ENCODE measurements around the gene GALNTL6. TPM values are rescaled to one million over a fixed set of nuclear protein-coding genes. Genes with fewer than 3 reads are reported as not detected.

GALNTL6 gene
- polyA plus RNA-seq, 1 donor (not counting 4 experiments of a cell fraction or from before 2014, with no cell fraction given), result not detected

DNA sequence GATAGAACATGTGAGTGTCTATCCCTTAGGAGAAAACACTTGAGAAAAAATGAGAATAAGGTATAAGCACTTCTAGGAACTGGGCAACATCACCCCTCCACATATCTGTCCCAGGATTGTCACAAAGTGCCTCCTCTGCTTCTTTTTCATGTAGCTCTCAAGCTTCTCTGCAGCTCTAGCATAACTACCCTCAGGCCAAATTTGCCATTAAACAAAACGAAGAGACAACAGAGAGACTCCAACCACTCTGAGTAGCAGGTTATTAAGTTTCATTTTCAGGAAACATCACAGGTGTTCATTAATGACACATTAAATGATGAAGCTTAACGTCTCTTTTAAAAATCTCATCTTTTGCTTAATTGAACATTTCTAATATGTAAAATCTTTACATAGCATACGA is 580.0 kb downstream of the GALNTL6 start:
- H3K4me2 ChIP-seq (ENCODE audit: control insufficient read depth, extremely low read depth, insufficient read depth, low read depth, low read length), result no peak overlapping the region
- FAIRE-seq (no peak), DNase-seq (ENCODE audit: low read depth, low spot score) (no peak)
- no peaks in the 10 kb centered on the region for H4K20me1 ChIP-seq (ENCODE audit: control insufficient read depth, extremely low read depth, insufficient read depth, low read length)
- H3K27ac ChIP-seq (ENCODE audit: control insufficient read depth, insufficient read depth, low read length), result no peak overlapping the region
- TF ChIP-seq, protein P1, sequence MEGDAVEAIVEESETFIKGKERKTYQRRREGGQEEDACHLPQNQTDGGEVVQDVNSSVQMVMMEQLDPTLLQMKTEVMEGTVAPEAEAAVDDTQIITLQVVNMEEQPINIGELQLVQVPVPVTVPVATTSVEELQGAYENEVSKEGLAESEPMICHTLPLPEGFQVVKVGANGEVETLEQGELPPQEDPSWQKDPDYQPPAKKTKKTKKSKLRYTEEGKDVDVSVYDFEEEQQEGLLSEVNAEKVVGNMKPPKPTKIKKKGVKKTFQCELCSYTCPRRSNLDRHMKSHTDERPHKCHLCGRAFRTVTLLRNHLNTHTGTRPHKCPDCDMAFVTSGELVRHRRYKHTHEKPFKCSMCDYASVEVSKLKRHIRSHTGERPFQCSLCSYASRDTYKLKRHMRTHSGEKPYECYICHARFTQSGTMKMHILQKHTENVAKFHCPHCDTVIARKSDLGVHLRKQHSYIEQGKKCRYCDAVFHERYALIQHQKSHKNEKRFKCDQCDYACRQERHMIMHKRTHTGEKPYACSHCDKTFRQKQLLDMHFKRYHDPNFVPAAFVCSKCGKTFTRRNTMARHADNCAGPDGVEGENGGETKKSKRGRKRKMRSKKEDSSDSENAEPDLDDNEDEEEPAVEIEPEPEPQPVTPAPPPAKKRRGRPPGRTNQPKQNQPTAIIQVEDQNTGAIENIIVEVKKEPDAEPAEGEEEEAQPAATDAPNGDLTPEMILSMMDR (optimal IDR thresholded peaks at IDR 0.05 in 1 of 3, IDR thresholded peaks at IDR 0.05 in 1 of 3, conservative IDR thresholded peaks at IDR 0.05 in 1 of 3; ENCODE audit: extremely low read depth in 1 of 3, insufficient read depth in 2 of 3, low read length in 3 of 3), result no peak
- no peak for TF ChIP-seq EZH2 (IDR thresholded peaks at IDR 0.05; ENCODE audit: low read length)
- dilution Hi-C loops (cut with MboI; ENCODE audit: extremely low pct_ligation_motif_present, low sequenced_read_pairs), result no loop called here
- no peak overlapping the region for H2AFZ ChIP-seq (ENCODE audit: control insufficient read depth, low read length)
- no peaks in the 10 kb centered on the region for H3K27me3 ChIP-seq (ENCODE audit: control insufficient read depth, extremely low read depth, insufficient read depth, low read length)
- H3K4me1 ChIP-seq (ENCODE audit: control insufficient read depth, extremely low read depth, insufficient read depth, low read length), result no peaks in the 10 kb centered on the region
- H3K79me2 ChIP-seq (ENCODE audit: control insufficient read depth, insufficient read depth, low read length), result no peaks in the 10 kb centered on the region
- H3K9ac ChIP-seq (ENCODE audit: control insufficient read depth, extremely low read depth, insufficient read depth, low read length), result no peak overlapping the region
- H3K9me1 ChIP-seq (ENCODE audit: control insufficient read depth, extremely low read depth, insufficient read depth, low read length), result no peaks in the 10 kb centered on the region
- no peak overlapping the region for H3K4me3 ChIP-seq (ENCODE audit: control insufficient read depth in 2 of 3, extremely low read depth in 1 of 3, insufficient read depth in 2 of 3, low read depth in 1 of 3, low read length in 3 of 3)
- no peaks in the 10 kb centered on the region for H3K9me3 ChIP-seq (ENCODE audit: control insufficient read depth, low read depth, low read length)
- H3K36me3 ChIP-seq (ENCODE audit: control insufficient read depth in 2 of 2, extremely low read depth in 1 of 2, insufficient read depth in 2 of 2, low read length in 2 of 2), result no peaks in the 10 kb centered on the region

DNA sequence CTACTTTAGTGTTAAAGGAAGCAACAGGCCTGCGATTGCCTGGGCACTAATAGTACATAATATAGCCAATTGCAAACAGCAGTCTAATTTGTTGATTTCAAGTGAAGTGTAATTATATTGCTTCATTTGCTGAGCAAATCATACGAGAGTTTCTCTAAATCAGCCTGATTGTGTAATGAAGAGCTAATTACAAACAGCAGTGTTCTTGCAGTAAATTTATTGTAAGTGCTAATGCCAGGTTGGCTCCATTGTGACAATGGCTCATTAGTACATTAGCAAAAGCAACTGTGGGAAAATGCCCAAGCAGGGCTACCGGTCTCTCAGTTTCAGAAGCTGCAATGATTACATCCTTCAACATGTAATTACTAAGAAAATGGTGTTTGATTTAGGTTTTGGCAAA is 591.5 kb downstream of the GALNTL6 start:
- no peaks in the 10 kb centered on the region for H4K20me1 ChIP-seq (ENCODE audit: control insufficient read depth, extremely low read depth, insufficient read depth, low read length)
- TF ChIP-seq, protein P1 (optimal IDR thresholded peaks at IDR 0.05 in 1 of 3, IDR thresholded peaks at IDR 0.05 in 1 of 3, conservative IDR thresholded peaks at IDR 0.05 in 1 of 3; ENCODE audit: extremely low read depth in 1 of 3, insufficient read depth in 2 of 3, low read length in 3 of 3), result no peak
- no peak for TF ChIP-seq EZH2 (IDR thresholded peaks at IDR 0.05; ENCODE audit: low read length)
- no peaks in the 10 kb centered on the region for H3K9me1 ChIP-seq (ENCODE audit: control insufficient read depth, extremely low read depth, insufficient read depth, low read length)
- dilution Hi-C loops (cut with MboI; ENCODE audit: extremely low pct_ligation_motif_present, low sequenced_read_pairs), result no loop called here
- H3K27me3 ChIP-seq (ENCODE audit: control insufficient read depth, extremely low read depth, insufficient read depth, low read length), result no peaks in the 10 kb centered on the region
- no peaks in the 10 kb centered on the region for H3K4me1 ChIP-seq (ENCODE audit: control insufficient read depth, extremely low read depth, insufficient read depth, low read length)
- H3K9ac ChIP-seq (ENCODE audit: control insufficient read depth, extremely low read depth, insufficient read depth, low read length), result no peak overlapping the region
- no peak for DNase-seq (ENCODE audit: low read depth, low spot score)
- no peak overlapping the region for H2AFZ ChIP-seq (ENCODE audit: control insufficient read depth, low read length)
- H3K79me2 ChIP-seq (ENCODE audit: control insufficient read depth, insufficient read depth, low read length), result no peaks in the 10 kb centered on the region
- H3K27ac ChIP-seq (ENCODE audit: control insufficient read depth, insufficient read depth, low read length), result no peak overlapping the region
- FAIRE-seq, result no peak
- no peak overlapping the region for H3K4me3 ChIP-seq (ENCODE audit: control insufficient read depth in 2 of 3, extremely low read depth in 1 of 3, insufficient read depth in 2 of 3, low read depth in 1 of 3, low read length in 3 of 3)
- H3K4me2 ChIP-seq (ENCODE audit: control insufficient read depth, extremely low read depth, insufficient read depth, low read depth, low read length), result no peak overlapping the region
- H3K9me3 ChIP-seq (ENCODE audit: control insufficient read depth, low read depth, low read length), result no peaks in the 10 kb centered on the region
- H3K36me3 ChIP-seq (ENCODE audit: control insufficient read depth in 2 of 2, extremely low read depth in 1 of 2, insufficient read depth in 2 of 2, low read length in 2 of 2), result no peaks in the 10 kb centered on the region

Measured in keratinocyte (primary cell).